KOPT-K1 (cell line): ENCODE measurements around the gene DPEP2NB.

Source experiments
- H3K27ac ChIP-seq: fragments of 200-600 bp; sonication (generic); 2 replicates; pipeline ENCODE4 v1.5.1; 2016; ENCODE audit warnings: antibody characterized with exemption, mild to moderate bottlenecking, low read depth, low read length; ENCODE audit not compliant: poor library complexity, severe bottlenecking
- H3K36me3 ChIP-seq: fragments of 200-600 bp; sonication (generic); 2 replicates; pipeline ENCODE4 v1.5.1; 2017; ENCODE audit warnings: antibody characterized with exemption, mild to moderate bottlenecking, low read length, moderate library complexity; ENCODE audit not compliant: insufficient read depth
- H3K9me3 ChIP-seq: fragments of 200-600 bp; sonication (generic); 2 replicates; pipeline ENCODE4 v1.5.1; 2017; ENCODE audit warnings: antibody characterized with exemption, low read length, mild to moderate bottlenecking; ENCODE audit not compliant: insufficient read depth, poor library complexity, severe bottlenecking

The DPEP2NB gene

GRCh38 chr16:68015681-68016080 lies at the start of gene DPEP2NB:
DPEP2NB (minus strand) TSS chr16:68015911; CDS start chr16:68015770, 141 bp downstream.
- H3K36me3 ChIP-seq: peaks cover 4% of the 10 kb centered on the region; the same call in 1 of the 2 replicates
- no peaks in the 10 kb centered on the region for H3K9me3 ChIP-seq
- no peak within 1 kb of the TSS for H3K27ac ChIP-seq

- H3K9me3 ChIP-seq: no peaks in the 10 kb centered on the region
- peaks cover 20% of the 10 kb centered on the region; the same call in 1 of the 2 replicates for H3K36me3 ChIP-seq
- peak overlapping the region; percentile 19 for H3K27ac ChIP-seq
Measured at GRCh38 chr16:68064791-68065365, 49.2 kb upstream of the DPEP2NB start.

GRCh38 chr16:68062910-68063393 lies 47.2 kb upstream of the DPEP2NB start:
- Histone ChIP-seq H3K9me3 (no peaks in the 10 kb centered on the region), H3K36me3 (peaks cover 34% of the 10 kb centered on the region)

GRCh38 chr16:68061396-68061795 lies 45.7 kb upstream of the DPEP2NB start:
- peaks cover 43% of the 10 kb centered on the region for H3K36me3 ChIP-seq
- no peaks in the 10 kb centered on the region for H3K9me3 ChIP-seq
- peak overlapping the region; percentile 31 for H3K27ac ChIP-seq

More at GRCh38 chr16:68062910-68063393, 47.2 kb upstream of the DPEP2NB start:
- H3K27ac ChIP-seq: peak overlapping the region; percentile 70

- Histone ChIP-seq H3K27ac (no peak overlapping the region), H3K36me3 (peaks cover 54% of the 10 kb centered on the region), H3K9me3 (no peaks in the 10 kb centered on the region)
Measured at GRCh38 chr16:68059804-68060203, 44.1 kb upstream of the DPEP2NB start.

GRCh38 chr16:68055395-68055794 lies 39.7 kb upstream of the DPEP2NB start:
- no peak overlapping the region for H3K27ac ChIP-seq
- H3K9me3 ChIP-seq: no peaks in the 10 kb centered on the region
- H3K36me3 ChIP-seq: peaks cover 86% of the 10 kb centered on the region

GRCh38 chr16:68049449-68049848 lies 33.7 kb upstream of the DPEP2NB start:
- Histone ChIP-seq H3K36me3 (peaks cover 53% of the 10 kb centered on the region), H3K27ac (no peak overlapping the region), H3K9me3 (no peaks in the 10 kb centered on the region)

GRCh38 chr16:68047987-68048386 lies 32.3 kb upstream of the DPEP2NB start:
- Histone ChIP-seq H3K36me3 (peaks cover 42% of the 10 kb centered on the region), H3K9me3 (no peaks in the 10 kb centered on the region), H3K27ac (no peak overlapping the region)

- H3K9me3 ChIP-seq: no peaks in the 10 kb centered on the region
- no peak overlapping the region for H3K27ac ChIP-seq
- peaks cover 29% of the 10 kb centered on the region for H3K36me3 ChIP-seq
Measured at GRCh38 chr16:68046106-68046505, 30.4 kb upstream of the DPEP2NB start.

GRCh38 chr16:68041783-68042182 lies 26.1 kb upstream of the DPEP2NB start:
- H3K9me3 ChIP-seq: no peaks in the 10 kb centered on the region
- peaks cover 25% of the 10 kb centered on the region for H3K36me3 ChIP-seq
- no peak overlapping the region for H3K27ac ChIP-seq

- H3K27ac ChIP-seq: no peak overlapping the region
Measured at GRCh38 chr16:68040506-68041288, 25.0 kb upstream of the DPEP2NB start.

GRCh38 chr16:68037841-68038597 lies 22.3 kb upstream of the DPEP2NB start:
- no peak overlapping the region for H3K27ac ChIP-seq
- H3K36me3 ChIP-seq: peaks cover 21% of the 10 kb centered on the region

More at GRCh38 chr16:68040506-68041288, 25.0 kb upstream of the DPEP2NB start:
- no peaks in the 10 kb centered on the region for H3K9me3 ChIP-seq
- peaks cover 25% of the 10 kb centered on the region for H3K36me3 ChIP-seq

GRCh38 chr16:68035227-68035626 lies 19.5 kb upstream of the DPEP2NB start:
- no peak overlapping the region for H3K27ac ChIP-seq
- peaks cover 14% of the 10 kb centered on the region for H3K36me3 ChIP-seq
- no peaks in the 10 kb centered on the region for H3K9me3 ChIP-seq

More at GRCh38 chr16:68037841-68038597, 22.3 kb upstream of the DPEP2NB start:
- H3K9me3 ChIP-seq: no peaks in the 10 kb centered on the region

GRCh38 chr16:68033101-68033500 lies 17.4 kb upstream of the DPEP2NB start:
- no peaks in the 10 kb centered on the region for H3K9me3 ChIP-seq

GRCh38 chr16:68031951-68032350 lies 16.2 kb upstream of the DPEP2NB start:
- Histone ChIP-seq H3K36me3 (peaks cover 31% of the 10 kb centered on the region; the same call in 1 of the 2 replicates), H3K9me3 (no peaks in the 10 kb centered on the region), H3K27ac (no peak overlapping the region)

More at GRCh38 chr16:68033101-68033500, 17.4 kb upstream of the DPEP2NB start:
- Histone ChIP-seq H3K36me3 (peaks cover 23% of the 10 kb centered on the region; the same call in 1 of the 2 replicates), H3K27ac (no peak overlapping the region)
